HEK293 (cell line): Measurements from ENCODE around the gene SSR1.

ENCODE experiments used
- GLIS2 ChIP-seq: fragments of 450-650 bp; formaldehyde crosslinking; IDR thresholded peaks from 2 replicates; pipeline ENCODE4 v1.5.1; 2016; ENCODE audit warnings: missing biosample characterization, missing genetic modification characterization
- KLF1 ChIP-seq: fragments of 450-650 bp; formaldehyde crosslinking; IDR thresholded peaks from 2 replicates; pipeline ENCODE4 v1.5.1; 2016; ENCODE audit warnings: missing biosample characterization, missing genetic modification characterization
- KLF16 ChIP-seq: fragments of 450-650 bp; formaldehyde crosslinking; IDR thresholded peaks from 2 replicates; pipeline ENCODE4 v1.5.1; 2017; ENCODE audit warnings: missing biosample characterization, missing genetic modification characterization
- KLF8 ChIP-seq: fragments of 450-650 bp; formaldehyde crosslinking; IDR thresholded peaks from 2 replicates; pipeline ENCODE4 v1.5.1; 2016; ENCODE audit warnings: missing biosample characterization, missing genetic modification characterization
- OSR2 ChIP-seq: fragments of 450-650 bp; formaldehyde crosslinking; IDR thresholded peaks from 2 replicates; pipeline ENCODE4 v1.5.1; 2016; ENCODE audit warnings: missing biosample characterization, missing genetic modification characterization
- SCRT2 ChIP-seq: fragments of 450-650 bp; formaldehyde crosslinking; IDR thresholded peaks from 2 replicates; pipeline ENCODE4 v1.5.1; 2016; ENCODE audit warnings: missing biosample characterization, missing genetic modification characterization
- SP7 ChIP-seq: fragments of 450-650 bp; formaldehyde crosslinking; IDR thresholded peaks from 2 replicates; pipeline ENCODE4 v1.5.1; 2016; ENCODE audit warnings: missing biosample characterization, missing genetic modification characterization
- YY1 ChIP-seq: fragments of 450-650 bp; formaldehyde crosslinking; IDR thresholded peaks from 2 replicates; pipeline ENCODE4 v1.5.1; 2018; ENCODE audit warnings: missing biosample characterization, missing genetic modification characterization
- ZBTB1 ChIP-seq: fragments of 450-650 bp; formaldehyde crosslinking; IDR thresholded peaks from 2 replicates; pipeline ENCODE4 v1.5.1; 2016; ENCODE audit warnings: missing biosample characterization, missing genetic modification characterization
- ZBTB8A ChIP-seq: fragments of 450-650 bp; formaldehyde crosslinking; IDR thresholded peaks from 2 replicates; pipeline ENCODE4 v1.5.1; 2016; ENCODE audit warnings: missing biosample characterization, missing genetic modification characterization
- ZEB2 ChIP-seq: fragments of 450-650 bp; formaldehyde crosslinking; IDR thresholded peaks from 2 replicates; pipeline ENCODE4 v1.5.1; 2016; ENCODE audit warnings: missing biosample characterization, missing genetic modification characterization
- ZFP69B ChIP-seq: fragments of 450-650 bp; formaldehyde crosslinking; IDR thresholded peaks from 2 replicates; pipeline ENCODE4 v1.5.1; 2016; ENCODE audit warnings: missing biosample characterization, missing genetic modification characterization
- ZNF138 ChIP-seq: fragments of 450-650 bp; formaldehyde crosslinking; IDR thresholded peaks from 2 replicates; pipeline ENCODE4 v1.5.1; 2016; ENCODE audit warnings: missing biosample characterization, missing genetic modification characterization, borderline replicate concordance
- ZNF140 ChIP-seq: fragments of 450-650 bp; formaldehyde crosslinking; IDR thresholded peaks from 2 replicates; pipeline ENCODE4 v1.5.1; 2016; ENCODE audit warnings: missing biosample characterization, missing genetic modification characterization
- ZNF335 ChIP-seq: fragments of 450-650 bp; formaldehyde crosslinking; conservative IDR thresholded peaks from 2 replicates; pipeline ENCODE4 v1.5.1; 2016; ENCODE audit warnings: missing biosample characterization, missing genetic modification characterization
- ZNF530 ChIP-seq: fragments of 450-650 bp; formaldehyde crosslinking; IDR thresholded peaks from 2 replicates; pipeline ENCODE4 v1.5.1; 2016; ENCODE audit warnings: low read depth, missing biosample characterization, missing genetic modification characterization
- ZNF561 ChIP-seq: fragments of 450-650 bp; IDR thresholded peaks from 2 replicates; pipeline ENCODE4 v1.5.1; 2018; ENCODE audit warnings: missing biosample characterization, missing genetic modification characterization, borderline replicate concordance
- ZNF596 ChIP-seq: fragments of 450-650 bp; IDR thresholded peaks from 2 replicates; pipeline ENCODE4 v1.5.0; 2018; ENCODE audit warnings: missing biosample characterization, mild to moderate bottlenecking, missing genetic modification characterization, moderate library complexity
- ZNF670 ChIP-seq: fragments of 450-650 bp; formaldehyde crosslinking; IDR thresholded peaks from 2 replicates; pipeline ENCODE4 v1.5.1; 2016; ENCODE audit warnings: missing biosample characterization, missing genetic modification characterization, low read depth
- ZNF701 ChIP-seq: fragments of 450-650 bp; formaldehyde crosslinking; IDR thresholded peaks from 2 replicates; pipeline ENCODE4 v1.5.1; 2016; ENCODE audit warnings: missing biosample characterization, missing genetic modification characterization
- TF ChIP-seq, protein P1 (sequence below): fragments of 450-650 bp; formaldehyde crosslinking; IDR thresholded peaks from 2 replicates; pipeline ENCODE4 v1.5.1; 2016; ENCODE audit warnings: missing biosample characterization, missing genetic modification characterization
- TF ChIP-seq, protein P2 (sequence below): fragments of 450-650 bp; formaldehyde crosslinking; IDR thresholded peaks from 2 replicates; pipeline ENCODE4 v1.5.1; 2016; ENCODE audit warnings: missing biosample characterization, missing genetic modification characterization
- TF ChIP-seq, protein P3 (sequence below): fragments of 450-650 bp; formaldehyde crosslinking; IDR thresholded peaks from 2 replicates; pipeline ENCODE4 v1.5.1; 2016; ENCODE audit warnings: missing biosample characterization, missing genetic modification characterization
- TF ChIP-seq, protein P4 (sequence below): fragments of 450-650 bp; formaldehyde crosslinking; IDR thresholded peaks from 2 replicates; pipeline ENCODE4 v1.5.1; 2016; ENCODE audit warnings: missing biosample characterization, missing genetic modification characterization
- TF ChIP-seq, protein P5 (sequence below): fragments of 450-650 bp; formaldehyde crosslinking; IDR thresholded peaks from 2 replicates; pipeline ENCODE4 v1.5.1; 2016; ENCODE audit warnings: missing biosample characterization, missing genetic modification characterization
- TF ChIP-seq, protein P6 (sequence below): fragments of 450-650 bp; formaldehyde crosslinking; IDR thresholded peaks from 2 replicates; pipeline ENCODE4 v1.5.1; 2017; ENCODE audit warnings: missing biosample characterization, missing genetic modification characterization
- TF ChIP-seq, protein P7 (sequence below): fragments of 450-650 bp; formaldehyde crosslinking; IDR thresholded peaks from 2 replicates; pipeline ENCODE4 v1.5.1; 2016; ENCODE audit warnings: missing biosample characterization, missing genetic modification characterization

Gene SSR1

DNA sequence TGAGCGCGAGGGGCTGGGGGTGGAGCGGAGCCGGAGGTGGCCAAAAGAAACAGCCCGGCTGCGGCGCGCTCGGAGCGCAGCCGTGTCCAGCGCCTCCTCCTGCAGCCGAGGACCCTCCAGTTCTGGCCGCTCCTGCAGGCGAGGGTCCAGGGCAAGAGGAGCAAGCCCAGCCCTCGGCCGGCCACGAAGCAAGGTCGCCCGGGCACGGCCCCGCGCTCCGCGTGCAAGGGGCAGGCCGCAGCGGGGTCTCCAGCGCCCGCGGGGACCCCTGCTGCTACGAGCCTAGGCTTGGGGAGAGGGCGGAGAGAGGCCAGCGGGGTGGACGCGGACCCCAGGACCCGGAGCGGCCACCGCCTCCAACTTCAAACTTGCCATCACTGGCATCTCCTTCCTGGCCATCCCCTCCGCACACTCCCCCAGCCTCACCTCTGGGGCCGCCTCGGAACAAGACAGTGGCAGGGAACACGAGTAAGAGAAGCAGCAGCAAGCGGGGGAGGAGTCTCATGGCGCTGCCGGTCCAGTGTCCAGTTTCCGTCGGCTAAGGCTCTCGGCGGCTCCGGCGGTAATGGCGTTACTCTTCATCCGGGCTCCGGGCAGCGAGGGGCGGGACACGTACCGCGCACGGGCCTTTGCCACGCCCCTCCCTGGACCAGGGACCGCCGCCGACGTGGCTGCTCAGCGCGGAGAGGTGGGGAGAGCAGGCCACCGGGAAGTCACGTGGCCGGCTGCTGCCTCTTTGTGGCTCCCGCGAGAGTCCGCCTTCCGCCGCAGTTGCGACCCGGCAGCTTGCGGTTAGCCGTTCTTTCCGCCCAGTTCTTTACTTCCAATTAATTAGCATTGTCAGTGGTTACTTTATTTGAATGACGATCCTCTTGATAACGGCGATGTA lies at the start of gene SSR1 (continued):
- TF ChIP-seq, protein P1, sequence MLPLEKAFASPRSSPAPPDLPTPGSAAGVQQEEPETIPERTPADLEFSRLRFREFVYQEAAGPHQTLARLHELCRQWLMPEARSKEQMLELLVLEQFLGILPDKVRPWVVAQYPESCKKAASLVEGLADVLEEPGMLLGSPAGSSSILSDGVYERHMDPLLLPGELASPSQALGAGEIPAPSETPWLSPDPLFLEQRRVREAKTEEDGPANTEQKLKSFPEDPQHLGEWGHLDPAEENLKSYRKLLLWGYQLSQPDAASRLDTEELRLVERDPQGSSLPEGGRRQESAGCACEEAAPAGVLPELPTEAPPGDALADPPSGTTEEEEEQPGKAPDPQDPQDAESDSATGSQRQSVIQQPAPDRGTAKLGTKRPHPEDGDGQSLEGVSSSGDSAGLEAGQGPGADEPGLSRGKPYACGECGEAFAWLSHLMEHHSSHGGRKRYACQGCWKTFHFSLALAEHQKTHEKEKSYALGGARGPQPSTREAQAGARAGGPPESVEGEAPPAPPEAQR: no peak
- TF ChIP-seq ZNF335: peak; percentile 54
- peak; percentile 84 for TF ChIP-seq KLF8 (tag by site-specific recombination)
- TF ChIP-seq, protein P2, sequence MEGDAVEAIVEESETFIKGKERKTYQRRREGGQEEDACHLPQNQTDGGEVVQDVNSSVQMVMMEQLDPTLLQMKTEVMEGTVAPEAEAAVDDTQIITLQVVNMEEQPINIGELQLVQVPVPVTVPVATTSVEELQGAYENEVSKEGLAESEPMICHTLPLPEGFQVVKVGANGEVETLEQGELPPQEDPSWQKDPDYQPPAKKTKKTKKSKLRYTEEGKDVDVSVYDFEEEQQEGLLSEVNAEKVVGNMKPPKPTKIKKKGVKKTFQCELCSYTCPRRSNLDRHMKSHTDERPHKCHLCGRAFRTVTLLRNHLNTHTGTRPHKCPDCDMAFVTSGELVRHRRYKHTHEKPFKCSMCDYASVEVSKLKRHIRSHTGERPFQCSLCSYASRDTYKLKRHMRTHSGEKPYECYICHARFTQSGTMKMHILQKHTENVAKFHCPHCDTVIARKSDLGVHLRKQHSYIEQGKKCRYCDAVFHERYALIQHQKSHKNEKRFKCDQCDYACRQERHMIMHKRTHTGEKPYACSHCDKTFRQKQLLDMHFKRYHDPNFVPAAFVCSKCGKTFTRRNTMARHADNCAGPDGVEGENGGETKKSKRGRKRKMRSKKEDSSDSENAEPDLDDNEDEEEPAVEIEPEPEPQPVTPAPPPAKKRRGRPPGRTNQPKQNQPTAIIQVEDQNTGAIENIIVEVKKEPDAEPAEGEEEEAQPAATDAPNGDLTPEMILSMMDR (tag by site-specific recombination): 0 out of 2 replicates have a peak, but pooled peaks have one; percentile 18
- TF ChIP-seq YY1 (tag by site-specific recombination): peak; percentile 68
- no peak for TF ChIP-seq ZNF530
- TF ChIP-seq, protein P3, sequence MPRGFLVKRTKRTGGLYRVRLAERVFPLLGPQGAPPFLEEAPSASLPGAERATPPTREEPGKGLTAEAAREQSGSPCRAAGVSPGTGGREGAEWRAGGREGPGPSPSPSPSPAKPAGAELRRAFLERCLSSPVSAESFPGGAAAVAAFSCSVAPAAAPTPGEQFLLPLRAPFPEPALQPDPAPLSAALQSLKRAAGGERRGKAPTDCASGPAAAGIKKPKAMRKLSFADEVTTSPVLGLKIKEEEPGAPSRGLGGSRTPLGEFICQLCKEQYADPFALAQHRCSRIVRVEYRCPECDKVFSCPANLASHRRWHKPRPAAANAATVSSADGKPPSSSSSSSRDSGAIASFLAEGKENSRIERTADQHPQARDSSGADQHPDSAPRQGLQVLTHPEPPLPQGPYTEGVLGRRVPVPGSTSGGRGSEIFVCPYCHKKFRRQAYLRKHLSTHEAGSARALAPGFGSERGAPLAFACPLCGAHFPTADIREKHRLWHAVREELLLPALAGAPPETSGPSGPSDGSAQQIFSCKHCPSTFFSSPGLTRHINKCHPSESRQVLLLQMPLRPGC: peak; percentile 64; the same call in 1 of the 2 replicates
- TF ChIP-seq, protein P4, sequence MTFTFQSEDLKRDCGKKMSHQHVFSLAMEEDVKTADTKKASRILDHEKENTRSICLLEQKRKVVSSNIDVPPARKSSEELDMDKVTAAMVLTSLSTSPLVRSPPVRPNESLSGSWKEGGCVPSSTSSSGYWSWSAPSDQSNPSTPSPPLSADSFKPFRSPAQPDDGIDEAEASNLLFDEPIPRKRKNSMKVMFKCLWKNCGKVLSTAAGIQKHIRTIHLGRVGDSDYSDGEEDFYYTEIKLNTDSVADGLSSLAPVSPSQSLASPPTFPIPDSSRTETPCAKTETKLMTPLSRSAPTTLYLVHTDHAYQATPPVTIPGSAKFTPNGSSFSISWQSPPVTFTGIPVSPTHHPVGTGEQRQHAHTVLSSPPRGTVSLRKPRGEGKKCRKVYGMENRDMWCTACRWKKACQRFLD (tag by site-specific recombination): no peak
- TF ChIP-seq ZBTB1 (tag by site-specific recombination): no peak
- TF ChIP-seq ZNF140 (tag by site-specific recombination): no peak
- peak; percentile 47; the same call in 1 of the 2 replicates for TF ChIP-seq ZBTB8A (tag by site-specific recombination)
- TF ChIP-seq SCRT2 (tag by site-specific recombination): no peak
- TF ChIP-seq, protein P5, sequence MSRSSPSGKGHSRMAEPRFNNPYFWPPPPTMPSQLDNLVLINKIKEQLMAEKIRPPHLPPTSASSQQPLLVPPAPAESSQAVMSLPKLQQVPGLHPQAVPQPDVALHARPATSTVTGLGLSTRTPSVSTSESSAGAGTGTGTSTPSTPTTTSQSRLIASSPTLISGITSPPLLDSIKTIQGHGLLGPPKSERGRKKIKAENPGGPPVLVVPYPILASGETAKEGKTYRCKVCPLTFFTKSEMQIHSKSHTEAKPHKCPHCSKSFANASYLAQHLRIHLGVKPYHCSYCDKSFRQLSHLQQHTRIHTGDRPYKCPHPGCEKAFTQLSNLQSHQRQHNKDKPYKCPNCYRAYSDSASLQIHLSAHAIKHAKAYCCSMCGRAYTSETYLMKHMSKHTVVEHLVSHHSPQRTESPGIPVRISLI: no peak
- TF ChIP-seq OSR2 (tag by site-specific recombination): peak; percentile 92
- TF ChIP-seq GLIS2 (tag by site-specific recombination): peak; percentile 38; the same call in 1 of the 2 replicates
- TF ChIP-seq, protein P6, sequence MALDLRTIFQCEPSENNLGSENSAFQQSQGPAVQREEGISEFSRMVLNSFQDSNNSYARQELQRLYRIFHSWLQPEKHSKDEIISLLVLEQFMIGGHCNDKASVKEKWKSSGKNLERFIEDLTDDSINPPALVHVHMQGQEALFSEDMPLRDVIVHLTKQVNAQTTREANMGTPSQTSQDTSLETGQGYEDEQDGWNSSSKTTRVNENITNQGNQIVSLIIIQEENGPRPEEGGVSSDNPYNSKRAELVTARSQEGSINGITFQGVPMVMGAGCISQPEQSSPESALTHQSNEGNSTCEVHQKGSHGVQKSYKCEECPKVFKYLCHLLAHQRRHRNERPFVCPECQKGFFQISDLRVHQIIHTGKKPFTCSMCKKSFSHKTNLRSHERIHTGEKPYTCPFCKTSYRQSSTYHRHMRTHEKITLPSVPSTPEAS (tag by site-specific recombination): no peak
- TF ChIP-seq KLF16 (tag by site-specific recombination): peak; percentile 77
- TF ChIP-seq SP7 (tag by site-specific recombination): peak; percentile 91
- TF ChIP-seq ZNF138 (tag by site-specific recombination): no peak
- TF ChIP-seq KLF1 (tag by site-specific recombination): peak; percentile 80
- TF ChIP-seq ZNF561 (tag by site-specific recombination): peak; percentile 72; the same call in 1 of the 2 replicates
- no peak for TF ChIP-seq ZNF701 (tag by site-specific recombination)
- TF ChIP-seq ZNF670 (tag by site-specific recombination): no peak
- no peak for TF ChIP-seq ZNF596 (tag by site-specific recombination)
- TF ChIP-seq, protein P7, sequence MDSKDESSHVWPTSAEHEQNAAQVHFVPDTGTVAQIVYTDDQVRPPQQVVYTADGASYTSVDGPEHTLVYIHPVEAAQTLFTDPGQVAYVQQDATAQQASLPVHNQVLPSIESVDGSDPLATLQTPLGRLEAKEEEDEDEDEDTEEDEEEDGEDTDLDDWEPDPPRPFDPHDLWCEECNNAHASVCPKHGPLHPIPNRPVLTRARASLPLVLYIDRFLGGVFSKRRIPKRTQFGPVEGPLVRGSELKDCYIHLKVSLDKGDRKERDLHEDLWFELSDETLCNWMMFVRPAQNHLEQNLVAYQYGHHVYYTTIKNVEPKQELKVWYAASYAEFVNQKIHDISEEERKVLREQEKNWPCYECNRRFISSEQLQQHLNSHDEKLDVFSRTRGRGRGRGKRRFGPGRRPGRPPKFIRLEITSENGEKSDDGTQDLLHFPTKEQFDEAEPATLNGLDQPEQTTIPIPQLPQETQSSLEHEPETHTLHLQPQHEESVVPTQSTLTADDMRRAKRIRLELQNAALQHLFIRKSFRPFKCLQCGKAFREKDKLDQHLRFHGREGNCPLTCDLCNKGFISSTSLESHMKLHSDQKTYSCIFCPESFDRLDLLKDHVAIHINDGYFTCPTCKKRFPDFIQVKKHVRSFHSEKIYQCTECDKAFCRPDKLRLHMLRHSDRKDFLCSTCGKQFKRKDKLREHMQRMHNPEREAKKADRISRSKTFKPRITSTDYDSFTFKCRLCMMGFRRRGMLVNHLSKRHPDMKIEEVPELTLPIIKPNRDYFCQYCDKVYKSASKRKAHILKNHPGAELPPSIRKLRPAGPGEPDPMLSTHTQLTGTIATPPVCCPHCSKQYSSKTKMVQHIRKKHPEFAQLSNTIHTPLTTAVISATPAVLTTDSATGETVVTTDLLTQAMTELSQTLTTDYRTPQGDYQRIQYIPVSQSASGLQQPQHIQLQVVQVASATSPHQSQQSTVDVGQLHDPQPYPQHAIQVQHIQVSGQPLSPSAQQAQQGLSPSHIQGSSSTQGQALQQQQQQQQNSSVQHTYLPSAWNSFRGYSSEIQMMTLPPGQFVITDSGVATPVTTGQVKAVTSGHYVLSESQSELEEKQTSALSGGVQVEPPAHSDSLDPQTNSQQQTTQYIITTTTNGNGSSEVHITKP (tag by site-specific recombination): peak; percentile 34; the same call in 1 of the 2 replicates
- 0 out of 2 replicates have a peak, but pooled peaks have one; percentile 8 for TF ChIP-seq ZFP69B
- peak; percentile 92 for TF ChIP-seq ZEB2
